ENCODE data around the gene BCAS3.
"Not testable (repeated sequence)": the region's sequence is repeated elsewhere in the genome, so short reads cannot be mapped to it uniquely, and the experiment has no call there.

DNA sequence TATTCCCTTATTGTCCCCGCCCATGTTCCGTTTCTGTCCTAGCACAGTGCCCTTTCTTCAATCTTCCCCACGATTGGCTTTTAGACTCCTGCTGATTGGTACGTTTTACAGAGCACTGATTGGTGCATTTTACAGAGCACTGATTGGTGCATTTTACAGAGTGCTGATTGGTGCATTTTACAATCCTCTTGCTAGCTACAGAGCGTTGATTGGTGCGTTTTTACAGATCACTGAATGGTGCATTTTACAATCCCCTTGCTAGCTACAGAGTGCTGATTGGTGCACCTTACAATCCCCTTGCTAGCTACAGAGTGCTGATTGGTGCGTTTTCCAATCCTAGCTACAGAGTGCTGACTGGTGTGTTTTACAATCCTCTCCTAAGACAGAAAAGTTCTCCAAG is 3.0 kb upstream of the BCAS3 start:
- TF ChIP-seq, protein P1, sequence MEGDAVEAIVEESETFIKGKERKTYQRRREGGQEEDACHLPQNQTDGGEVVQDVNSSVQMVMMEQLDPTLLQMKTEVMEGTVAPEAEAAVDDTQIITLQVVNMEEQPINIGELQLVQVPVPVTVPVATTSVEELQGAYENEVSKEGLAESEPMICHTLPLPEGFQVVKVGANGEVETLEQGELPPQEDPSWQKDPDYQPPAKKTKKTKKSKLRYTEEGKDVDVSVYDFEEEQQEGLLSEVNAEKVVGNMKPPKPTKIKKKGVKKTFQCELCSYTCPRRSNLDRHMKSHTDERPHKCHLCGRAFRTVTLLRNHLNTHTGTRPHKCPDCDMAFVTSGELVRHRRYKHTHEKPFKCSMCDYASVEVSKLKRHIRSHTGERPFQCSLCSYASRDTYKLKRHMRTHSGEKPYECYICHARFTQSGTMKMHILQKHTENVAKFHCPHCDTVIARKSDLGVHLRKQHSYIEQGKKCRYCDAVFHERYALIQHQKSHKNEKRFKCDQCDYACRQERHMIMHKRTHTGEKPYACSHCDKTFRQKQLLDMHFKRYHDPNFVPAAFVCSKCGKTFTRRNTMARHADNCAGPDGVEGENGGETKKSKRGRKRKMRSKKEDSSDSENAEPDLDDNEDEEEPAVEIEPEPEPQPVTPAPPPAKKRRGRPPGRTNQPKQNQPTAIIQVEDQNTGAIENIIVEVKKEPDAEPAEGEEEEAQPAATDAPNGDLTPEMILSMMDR (IDR thresholded peaks at IDR 0.05), result not testable (repeated sequence)
- TF ChIP-seq POLR2A (IDR thresholded peaks at IDR 0.05), result not testable (repeated sequence)
